ENCODE results near the gene CFAP107. TPM values are rescaled to one million over a fixed set of nuclear protein-coding genes. Genes with fewer than 3 reads are reported as not detected.

Gene CFAP107
- total and polyA plus RNA-seq, 2 of the 13 experiments (the other 11 are each of a cell fraction or from before 2014, with no cell fraction given): not detected

GRCh38 chr1:12772520-12772919 is 26.5 kb downstream of the CFAP107 start:
- no TSS peak for BruUV-seq (replicated peaks)
- intact Hi-C loops (cut with micrococcal nuclease; ENCODE audit: unreplicated experiment) (no loop called here), in situ Hi-C loops (cut with HindIII; ENCODE audit: extremely low pct_ligation_motif_present, low pct_unique_long_range_greater_than_20kb) (loop anchor here (10.0 kb wide), 1 partner anchor 498 kb away; no protein-coding TSS in a partner anchor)
- Histone ChIP-seq H3K79me2 (ENCODE audit: insufficient read depth, low read length) (no peaks in the 10 kb centered on the region), H3K4me2 (ENCODE audit: low read depth, low read length) (no peak overlapping the region), H3K36me3 (replicated peaks in 1 of 2; ENCODE audit: control insufficient read depth in 1 of 2, insufficient read depth in 2 of 2, low read length in 2 of 2) (no peaks in the 10 kb centered on the region), H4K20me1 (ENCODE audit: insufficient read depth, low read length) (no peaks in the 10 kb centered on the region), H3K4me1 (ENCODE audit: insufficient read depth, low read length) (no peaks in the 10 kb centered on the region), H3K27me3 (ENCODE audit: control insufficient read depth in 1 of 2, insufficient read depth in 2 of 2, low read length in 2 of 2) (peaks cover 5 to 55% of the 10 kb centered on the region in 2 experiments), H2AFZ (ENCODE audit: low read length) (no peak overlapping the region), H3K9ac (ENCODE audit: insufficient read depth, low read depth, low read length) (no peak overlapping the region), H3K27ac (ENCODE audit: extremely low read length, insufficient read depth, low read length) (no peak overlapping the region), H3K4me3 (replicated peaks in 1 of 3; ENCODE audit: insufficient read depth in 1 of 3, low read depth in 2 of 3, low read length in 3 of 3) (no peak overlapping the region), H3K9me3 (ENCODE audit: low read length) (no peaks in the 10 kb centered on the region)
- ChIA-PET CTCF (ENCODE audit: low intra/inter-chr PET ratio, low total read pairs) (no interaction called here), POLR2A (no interaction called here)
- FAIRE-seq: no peak
- no peak for ATAC-seq
- TF ChIP-seq BRD4 (CRISPR knock-in tag; IDR thresholded peaks at IDR 0.05): no peak
- no peak for TF ChIP-seq ZNF792 (CRISPR knock-in tag; IDR thresholded peaks at IDR 0.05)
- TF ChIP-seq ZNF205 (CRISPR knock-in tag; IDR thresholded peaks at IDR 0.05): no peak
- TF ChIP-seq ZNF746 (CRISPR knock-in tag; IDR thresholded peaks at IDR 0.05): no peak
- no peak for TF ChIP-seq HOXA3 (CRISPR knock-in tag; IDR thresholded peaks at IDR 0.05)
- no peak for TF ChIP-seq ZNF576 (CRISPR knock-in tag; IDR thresholded peaks at IDR 0.05)
- no peak for TF ChIP-seq ZNF232 (CRISPR knock-in tag; IDR thresholded peaks at IDR 0.05; ENCODE audit: borderline replicate concordance)
- TF ChIP-seq ZSCAN30 (CRISPR knock-in tag; IDR thresholded peaks at IDR 0.05): no peak
- TF ChIP-seq GFI1 (CRISPR knock-in tag; IDR thresholded peaks at IDR 0.05; ENCODE audit: borderline replicate concordance): no peak
- WGBS (ENCODE audit: low lambda C conversion rate): 4% methylated on average over 4 of the region's 5 CpGs
- no peak for DNase-seq (ENCODE audit: low spot score)

GRCh38 chr1:12773438-12773837 is 27.4 kb downstream of the CFAP107 start, which contains the start of gene PRAMEF12:
TSS of gene PRAMEF12 (plus strand) at chr1:12773738. CDS start at chr1:12774868, 1,130 bp downstream.
- intact Hi-C loops (cut with micrococcal nuclease; ENCODE audit: unreplicated experiment) (no loop called here), in situ Hi-C loops (cut with HindIII; ENCODE audit: extremely low pct_ligation_motif_present, low pct_unique_long_range_greater_than_20kb) (loop anchor here (10.0 kb wide), 1 partner anchor 499 kb away; no protein-coding TSS in a partner anchor)
- BruUV-seq (replicated peaks): no TSS peak
- H2AFZ ChIP-seq (ENCODE audit: low read length): no peak within 1 kb of the TSS
- no peak within 1 kb of the TSS for H3K4me3 ChIP-seq (replicated peaks in 1 of 3; ENCODE audit: insufficient read depth in 1 of 3, low read depth in 2 of 3, low read length in 3 of 3)
- POLR2A ChIA-PET: no interaction called here
- H3K27me3 ChIP-seq (ENCODE audit: control insufficient read depth in 1 of 2, insufficient read depth in 2 of 2, low read length in 2 of 2): peaks cover 7 to 62% of the 10 kb centered on the region in 2 experiments
- no peak within 1 kb of the TSS for H3K9ac ChIP-seq (ENCODE audit: insufficient read depth, low read depth, low read length)
- 1% methylated on average over 5 of the region's 5 CpGs for WGBS (ENCODE audit: low lambda C conversion rate)
- FAIRE-seq (no peak), DNase-seq (ENCODE audit: low spot score) (no peak), ATAC-seq (no peak)
- no peaks in the 10 kb centered on the region for H3K9me3 ChIP-seq (ENCODE audit: low read length)
- no peaks in the 10 kb centered on the region for H3K79me2 ChIP-seq (ENCODE audit: insufficient read depth, low read length)
- CTCF ChIA-PET (ENCODE audit: low intra/inter-chr PET ratio, low total read pairs): no interaction called here
- H3K4me2 ChIP-seq (ENCODE audit: low read depth, low read length): no peak within 1 kb of the TSS
- TF ChIP-seq ZNF274 (CRISPR knock-in tag; IDR thresholded peaks at IDR 0.05): no peak
- TF ChIP-seq XBP1 (CRISPR knock-in tag; IDR thresholded peaks at IDR 0.05): no peak
- TF ChIP-seq NBN (conservative IDR thresholded peaks at IDR 0.05): no peak
- TF ChIP-seq KLF13 (CRISPR knock-in tag; IDR thresholded peaks at IDR 0.05): no peak
- TF ChIP-seq IKZF1 (IDR thresholded peaks at IDR 0.05): no peak
- no peak for TF ChIP-seq MBD4 (IDR thresholded peaks at IDR 0.05; ENCODE audit: borderline replicate concordance, low read length)
- no peak for TF ChIP-seq ZFX (CRISPR knock-in tag; IDR thresholded peaks at IDR 0.05; ENCODE audit: low read depth)
- TF ChIP-seq XRCC5 (optimal IDR thresholded peaks at IDR 0.05; ENCODE audit: low read length): no peak
- no peak for TF ChIP-seq TBX3 (IDR thresholded peaks at IDR 0.05; ENCODE audit: borderline replicate concordance)
- no peak for TF ChIP-seq CCDC6 (CRISPR knock-in tag; IDR thresholded peaks at IDR 0.05)
- no peak for TF ChIP-seq ZNF674 (CRISPR knock-in tag; IDR thresholded peaks at IDR 0.05; ENCODE audit: low read depth)
- TF ChIP-seq RELA (CRISPR knock-in tag; IDR thresholded peaks at IDR 0.05): no peak
- no peak for TF ChIP-seq CBX5 (CRISPR knock-in tag; IDR thresholded peaks at IDR 0.05; ENCODE audit: borderline replicate concordance)
- H3K27ac ChIP-seq (ENCODE audit: extremely low read length, insufficient read depth, low read length): no peak within 1 kb of the TSS
- no peaks in the 10 kb centered on the region for H4K20me1 ChIP-seq (ENCODE audit: insufficient read depth, low read length)
- no peaks in the 10 kb centered on the region for H3K36me3 ChIP-seq (replicated peaks in 1 of 2; ENCODE audit: control insufficient read depth in 1 of 2, insufficient read depth in 2 of 2, low read length in 2 of 2)
- H3K4me1 ChIP-seq (ENCODE audit: insufficient read depth, low read length): no peaks in the 10 kb centered on the region
